Gastrocnemius medialis (tissue), 4 donors: Measurements from ENCODE around the gene CPM. TPM values are rescaled to one million over a fixed set of nuclear protein-coding genes. Genes with fewer than 3 reads are reported as not detected.

Experiments used
- ATAC-seq, 2 donors: fragments of 150-250 bp; one replicate each; pipeline ENCODE4 v1.9.1; 2016
- DNase-seq, 2 donors: peaks; one replicate each; pipeline ENCODE4 v3.0.0-alpha.2; 2019
- H3K27ac ChIP-seq, 4 donors: fragments of 200-600 bp; sonication (generic); 1 replicate in 1 of 4; 2 replicates in 3 of 4; pipeline ENCODE4 v1.5.1; 2016 to 2018; ENCODE audit warnings: mild to moderate bottlenecking in 2 of 4, moderate library complexity in 1 of 4
- H3K27me3 ChIP-seq, 3 donors: fragments of 200-600 bp; sonication (generic) in 2 of 3; 1 replicate in 1 of 3; 2 replicates in 2 of 3; pipeline versions ENCODE4 v1.5.1 to v1.6.0; 2016 to 2019; ENCODE audit warnings: mild to moderate bottlenecking in 1 of 3, moderate library complexity in 1 of 3
- H3K36me3 ChIP-seq, 2 donors: fragments of 200-600 bp; sonication (generic) in 1 of 2; one replicate each; pipeline ENCODE4 v1.5.1; 2017 to 2018
- H3K4me1 ChIP-seq, 2 donors: fragments of 200-600 bp; sonication (generic) in 1 of 2; one replicate each; pipeline ENCODE4 v1.5.1; 2016 to 2017; ENCODE audit warnings: mild to moderate bottlenecking in 2 of 2
- H3K4me3 ChIP-seq, 4 donors: fragments of 200-600 bp; sonication (generic) in 3 of 4; 1 replicate in 1 of 4; 2 replicates in 3 of 4; pipeline ENCODE4 v1.5.1; 2016 to 2019; ENCODE audit warnings: mild to moderate bottlenecking in 2 of 4
- H3K9me3 ChIP-seq, 3 donors: fragments of 200-600 bp; sonication (generic) in 2 of 3; 1 replicate in 1 of 3; 2 replicates in 2 of 3; pipeline ENCODE4 v1.5.1; 2016 to 2019
- POLR2A ChIP-seq, 2 donors: fragments of 450-650 bp; IDR thresholded peaks; one replicate each; pipeline ENCODE4 v1.6.1; 2017; ENCODE audit warnings: antibody characterized with exemption in 2 of 2, mild to moderate bottlenecking in 2 of 2, moderate library complexity in 2 of 2
- in situ Hi-C, 4 donors: fragments of 200-750 bp; cut with MboI; loops; one replicate each; pipeline versions ENCODE4 v1.15.0 to v1.8.0; 2017; ENCODE audit warnings: low sequenced_read_pairs in 4 of 4
- intact Hi-C: fragments of 100-400 bp; cut with DNase I; formaldehyde crosslinking; loops from one replicate; pipeline ENCODE4 v1.15.1; 2023; ENCODE audit warnings: low total_unique reads
- total RNA-seq, 4 donors: library from RNA; depleted of rRNA; stranded (reverse); fragments of >200 nt; gene quantifications; one replicate each; pipeline versions ENCODE4 v1.1.0 to v1.2.3, GENCODE V29; 2016
- TF ChIP-seq, protein P1 (sequence below), 5 experiments: fragments of 450-650 bp in 3 of 5; fragments of 200-600 bp in 2 of 5; sonication (generic) in 2 of 5; IDR thresholded peaks in 4 of 5; conservative IDR thresholded peaks in 1 of 5; 1 replicate in 4 of 5; 2 replicates in 1 of 5; pipeline ENCODE4 v1.5.1; 2016 to 2019; ENCODE audit warnings: antibody characterized with exemption in 5 of 5, mild to moderate bottlenecking in 3 of 5, moderate library complexity in 3 of 5

Gene CPM
- total RNA-seq, 4 donors from 2014 or later = 12.9 to 78.4 (median 18.6) TPM

DNA sequence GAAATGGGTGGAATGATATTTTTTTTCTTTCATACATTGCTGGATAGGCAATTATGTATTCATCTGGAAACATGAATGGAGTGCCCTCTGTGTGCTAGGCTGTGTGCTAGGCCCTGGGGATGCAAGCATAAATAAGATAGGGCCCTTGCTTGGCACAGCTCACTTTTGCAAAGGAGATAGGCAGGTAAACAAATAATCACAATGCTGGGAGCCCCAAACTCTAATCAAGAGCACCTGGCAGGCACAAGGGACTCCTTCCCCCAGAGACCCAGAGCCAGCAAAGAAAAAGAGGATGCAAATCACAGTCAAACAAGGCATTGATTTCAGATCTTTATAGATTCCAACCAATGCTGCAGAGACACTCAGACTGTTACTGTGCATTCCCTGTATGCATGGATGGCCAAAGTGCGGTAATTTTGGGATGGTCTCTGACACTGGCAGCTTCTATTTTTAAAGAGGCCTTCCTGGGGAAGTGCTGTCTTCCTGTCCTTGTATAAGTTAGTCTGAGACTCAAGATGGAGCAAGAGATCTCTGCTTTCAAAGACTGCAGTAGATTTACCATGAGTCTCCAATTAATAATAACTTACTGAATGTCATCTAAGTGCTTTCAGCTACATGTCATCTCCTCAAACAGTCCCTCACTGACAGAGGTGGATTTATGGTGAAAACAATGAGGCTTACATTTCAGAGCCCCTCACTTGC is 45.1 kb upstream of the CPM start:
- intact Hi-C loops (no loop called here), in situ Hi-C loops (no loop called here)
- Histone ChIP-seq H3K27ac (no peak overlapping the region), H3K27me3 (no peaks in the 10 kb centered on the region), H3K4me3 (no peak overlapping the region), H3K9me3 (no peaks in the 10 kb centered on the region), H3K4me1 (peaks cover 0 to 3% of the 10 kb centered on the region in 2 donors), H3K36me3 (no peaks in the 10 kb centered on the region)
- ATAC-seq (no peak), DNase-seq (no peak)
- TF ChIP-seq, protein P1, sequence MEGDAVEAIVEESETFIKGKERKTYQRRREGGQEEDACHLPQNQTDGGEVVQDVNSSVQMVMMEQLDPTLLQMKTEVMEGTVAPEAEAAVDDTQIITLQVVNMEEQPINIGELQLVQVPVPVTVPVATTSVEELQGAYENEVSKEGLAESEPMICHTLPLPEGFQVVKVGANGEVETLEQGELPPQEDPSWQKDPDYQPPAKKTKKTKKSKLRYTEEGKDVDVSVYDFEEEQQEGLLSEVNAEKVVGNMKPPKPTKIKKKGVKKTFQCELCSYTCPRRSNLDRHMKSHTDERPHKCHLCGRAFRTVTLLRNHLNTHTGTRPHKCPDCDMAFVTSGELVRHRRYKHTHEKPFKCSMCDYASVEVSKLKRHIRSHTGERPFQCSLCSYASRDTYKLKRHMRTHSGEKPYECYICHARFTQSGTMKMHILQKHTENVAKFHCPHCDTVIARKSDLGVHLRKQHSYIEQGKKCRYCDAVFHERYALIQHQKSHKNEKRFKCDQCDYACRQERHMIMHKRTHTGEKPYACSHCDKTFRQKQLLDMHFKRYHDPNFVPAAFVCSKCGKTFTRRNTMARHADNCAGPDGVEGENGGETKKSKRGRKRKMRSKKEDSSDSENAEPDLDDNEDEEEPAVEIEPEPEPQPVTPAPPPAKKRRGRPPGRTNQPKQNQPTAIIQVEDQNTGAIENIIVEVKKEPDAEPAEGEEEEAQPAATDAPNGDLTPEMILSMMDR (IDR thresholded peaks at IDR 0.05 in 4 of 5, conservative IDR thresholded peaks at IDR 0.05 in 1 of 5) = no peak
- TF ChIP-seq POLR2A (IDR thresholded peaks at IDR 0.05) = no peak

DNA sequence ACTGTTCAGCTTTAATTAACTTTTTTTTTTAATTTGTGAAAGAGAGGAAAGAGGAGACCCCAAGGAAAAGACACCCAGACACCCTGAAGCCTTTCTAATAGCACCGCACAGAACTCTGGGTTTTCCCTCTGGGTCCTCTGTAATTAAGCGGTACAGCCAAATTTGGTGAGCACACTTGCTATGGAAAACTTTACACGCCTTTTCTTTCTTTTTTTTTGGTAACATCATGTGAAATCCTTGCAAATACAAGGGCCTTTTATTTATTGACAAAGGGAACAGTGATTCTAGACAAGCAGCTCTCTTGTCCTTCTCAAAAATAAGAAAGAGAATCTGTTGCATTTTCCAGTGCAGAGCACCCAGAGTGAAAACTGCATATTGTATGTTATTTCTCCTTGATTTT is 44.4 kb upstream of the CPM start:
- peaks cover 0 to 3% of the 10 kb centered on the region in 2 donors for H3K4me1 ChIP-seq
- ATAC-seq = no peak
- in situ Hi-C loops (no loop called here), intact Hi-C loops (no loop called here)
- H3K27me3 ChIP-seq = no peaks in the 10 kb centered on the region
- H3K36me3 ChIP-seq = no peaks in the 10 kb centered on the region
- no peaks in the 10 kb centered on the region for H3K9me3 ChIP-seq
- H3K27ac ChIP-seq = no peak overlapping the region
- TF ChIP-seq, protein P1 (IDR thresholded peaks at IDR 0.05 in 4 of 5, conservative IDR thresholded peaks at IDR 0.05 in 1 of 5) = no peak
- no peak for TF ChIP-seq POLR2A (IDR thresholded peaks at IDR 0.05)
- no peak for DNase-seq
- H3K4me3 ChIP-seq = no peak overlapping the region

DNA sequence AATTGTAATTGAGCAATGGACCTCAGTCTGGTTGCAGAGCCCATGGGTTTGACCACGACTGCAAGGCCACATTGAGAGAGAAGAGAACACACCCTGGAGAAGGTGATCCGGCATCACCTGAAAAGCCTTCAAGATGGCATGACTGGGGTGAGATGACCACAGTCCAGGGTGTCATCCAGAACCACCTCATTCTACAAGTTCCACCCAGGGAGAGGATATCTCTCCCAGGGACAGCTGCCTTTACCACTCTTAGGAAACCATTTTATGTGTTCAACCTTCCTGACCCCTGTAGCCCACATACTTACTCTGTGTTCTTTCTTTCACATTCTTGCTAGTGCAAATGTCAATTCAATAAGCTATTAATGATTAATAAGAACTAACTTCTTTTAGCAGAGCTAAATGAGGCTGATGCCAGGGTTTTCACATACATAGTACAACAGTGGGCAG is 43.4 kb upstream of the CPM start:
- DNase-seq (no peak), ATAC-seq (no peak)
- TF ChIP-seq, protein P1 (IDR thresholded peaks at IDR 0.05 in 4 of 5, conservative IDR thresholded peaks at IDR 0.05 in 1 of 5) = no peak
- no peak for TF ChIP-seq POLR2A (IDR thresholded peaks at IDR 0.05)
- peaks cover 0 to 3% of the 10 kb centered on the region in 2 donors for H3K4me1 ChIP-seq
- H3K27me3 ChIP-seq = no peaks in the 10 kb centered on the region
- in situ Hi-C loops = no loop called here
- intact Hi-C loops = no loop called here
- H3K4me3 ChIP-seq = no peak overlapping the region
- H3K36me3 ChIP-seq = no peaks in the 10 kb centered on the region
- H3K27ac ChIP-seq = no peak overlapping the region
- no peaks in the 10 kb centered on the region for H3K9me3 ChIP-seq

DNA sequence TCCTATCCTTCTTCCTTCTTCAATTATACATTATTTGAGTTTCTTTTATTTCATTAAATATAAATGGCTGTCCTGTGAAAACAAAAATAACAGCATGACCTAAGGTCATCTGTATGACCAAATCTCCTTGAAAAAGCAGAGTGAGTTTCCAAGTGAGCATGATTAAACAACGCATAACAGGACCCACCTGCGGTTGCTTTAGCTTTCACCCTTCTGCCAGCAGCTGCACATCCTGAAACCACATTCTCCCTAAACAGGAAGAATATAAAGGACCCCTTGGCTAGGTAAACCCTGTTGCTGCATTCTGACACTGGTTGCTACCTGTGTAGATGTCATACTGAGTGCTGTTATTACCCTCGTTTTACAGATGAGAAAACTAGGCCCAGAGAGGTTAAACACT is 42.8 kb upstream of the CPM start:
- ATAC-seq (no peak), DNase-seq (no peak)
- Histone ChIP-seq H3K4me3 (no peak overlapping the region), H3K4me1 (peaks cover 0 to 3% of the 10 kb centered on the region in 2 donors), H3K36me3 (no peaks in the 10 kb centered on the region), H3K27ac (no peak overlapping the region), H3K27me3 (no peaks in the 10 kb centered on the region), H3K9me3 (no peaks in the 10 kb centered on the region)
- in situ Hi-C loops (no loop called here), intact Hi-C loops (no loop called here)
- TF ChIP-seq, protein P1 (IDR thresholded peaks at IDR 0.05 in 4 of 5, conservative IDR thresholded peaks at IDR 0.05 in 1 of 5) = no peak
- TF ChIP-seq POLR2A (IDR thresholded peaks at IDR 0.05) = no peak

DNA sequence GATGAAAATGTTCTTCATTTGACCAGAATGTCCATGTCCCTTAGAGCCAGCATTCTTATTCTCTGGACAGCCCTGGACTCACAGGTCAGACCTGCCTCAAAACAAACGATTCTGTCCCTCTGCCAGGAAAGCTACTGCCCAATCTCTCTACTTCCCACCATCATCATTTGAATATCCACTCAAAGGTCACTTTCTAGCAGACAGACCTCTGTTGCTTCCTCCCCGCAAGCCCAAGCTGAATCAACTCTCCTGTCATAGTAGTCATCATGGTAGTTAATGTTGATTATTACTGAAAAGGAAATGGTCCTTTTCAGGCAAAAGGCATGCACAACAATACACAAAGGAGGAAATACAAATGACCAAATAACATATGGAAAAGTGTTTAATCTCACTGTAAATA is 39.6 kb upstream of the CPM start:
- H3K4me3 ChIP-seq = no peak overlapping the region
- no peaks in the 10 kb centered on the region for H3K27me3 ChIP-seq
- intact Hi-C loops (no loop called here), in situ Hi-C loops (no loop called here)
- DNase-seq = no peak
- no peaks in the 10 kb centered on the region for H3K4me1 ChIP-seq
- ATAC-seq = no peak
- TF ChIP-seq, protein P1 (IDR thresholded peaks at IDR 0.05 in 4 of 5, conservative IDR thresholded peaks at IDR 0.05 in 1 of 5) = no peak
- no peak for TF ChIP-seq POLR2A (IDR thresholded peaks at IDR 0.05)
- H3K36me3 ChIP-seq = no peaks in the 10 kb centered on the region
- H3K9me3 ChIP-seq = no peaks in the 10 kb centered on the region
- no peak overlapping the region for H3K27ac ChIP-seq
